GM10248 (cell line): ENCODE results near the gene ZNF425.

Source experiments
- CTCF ChIA-PET: fragments of 300-600 bp; sonication (Branson Sonifier 250); formaldehyde crosslinking; extraction: SDS; loops from one replicate; lab custom pipeline; 2021; ENCODE audit warnings: antibody characterized with exemption; lab: Yijun Ruan, JAX
- POLR2A ChIA-PET: fragments of 350-650 bp; sonication (Branson Sonifier 250); formaldehyde crosslinking; extraction: SDS; loops from one replicate; lab custom pipeline; 2020; ENCODE audit warnings: antibody characterized with exemption; lab: Yijun Ruan, JAX
- DNase-seq: peaks from one replicate; pipeline ENCODE4 v3.0.0; 2012; ENCODE audit errors: extremely low spot score
- CTCF ChIP-seq: IDR thresholded peaks from 2 replicates; pipeline ENCODE4 v1.5.1; 2012; ENCODE audit warnings: mild to moderate bottlenecking, low read depth; ENCODE audit errors: extremely low read depth, missing control alignments, control extremely low read depth

ZNF425 gene

DNA sequence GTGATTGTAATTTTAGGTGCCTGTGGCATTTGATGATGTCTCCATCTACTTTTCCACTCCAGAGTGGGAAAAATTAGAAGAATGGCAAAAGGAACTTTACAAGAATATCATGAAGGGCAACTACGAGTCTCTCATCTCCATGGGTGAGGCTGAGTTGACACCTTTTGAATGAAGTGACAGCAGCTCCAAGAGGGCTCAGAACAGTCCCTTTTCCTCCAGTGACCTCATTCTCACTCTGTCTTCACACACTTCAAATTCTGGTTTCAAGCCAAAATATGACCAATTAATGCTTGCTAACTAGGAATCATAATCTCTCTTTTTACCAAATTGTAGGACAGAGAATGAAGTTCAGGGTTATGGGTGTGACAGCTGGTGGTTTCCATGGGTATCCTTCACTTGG lies 40.0 kb upstream of the ZNF425 start:
- POLR2A ChIA-PET: no interaction called here
- CTCF ChIA-PET: interaction anchor here (1.0 to 2.8 kb wide), 11 partner anchors 13 to 143 kb away, joined by 3 to 13 read pairs (median 3); partner anchors contain the start of genes ZNF398 and ZNF425
- no peak for DNase-seq
- no peak for TF ChIP-seq CTCF

DNA sequence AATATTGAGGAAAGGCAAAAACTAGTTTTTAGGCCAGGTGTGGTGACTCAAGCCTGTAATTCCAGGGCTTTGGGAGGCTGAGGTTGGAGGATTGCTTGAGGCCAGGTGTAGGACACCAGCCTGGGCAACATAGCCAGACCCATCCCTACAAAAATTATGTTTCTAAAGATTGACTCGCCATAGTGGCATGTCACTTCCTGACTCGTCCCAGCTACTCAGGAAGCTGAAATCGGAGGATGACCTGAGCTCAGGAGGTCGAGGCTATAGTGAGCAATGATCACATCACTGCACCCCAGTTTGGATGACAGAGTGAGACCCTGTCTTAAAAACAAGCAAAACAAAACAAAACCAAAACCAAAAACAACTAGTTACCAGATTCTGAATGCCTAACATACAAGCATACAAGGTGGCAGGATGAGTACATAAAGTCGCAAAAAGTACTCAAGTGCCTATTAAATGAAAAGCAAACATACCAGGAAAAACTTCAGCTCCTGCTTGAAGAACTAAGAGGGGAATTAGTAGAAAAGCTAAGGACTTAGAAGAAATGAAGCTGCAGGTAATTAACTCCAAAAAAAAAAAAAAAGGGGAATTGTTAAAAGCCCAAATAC lies 35.2 kb upstream of the ZNF425 start:
- POLR2A ChIA-PET: no interaction called here
- CTCF ChIA-PET: interaction anchor here (1.2 to 2.2 kb wide), 3 partner anchors 8 to 22 kb away, joined by 3 to 7 read pairs (median 6); partner anchors contain the start of gene ZNF398
- no peak for TF ChIP-seq CTCF
- no peak for DNase-seq

DNA sequence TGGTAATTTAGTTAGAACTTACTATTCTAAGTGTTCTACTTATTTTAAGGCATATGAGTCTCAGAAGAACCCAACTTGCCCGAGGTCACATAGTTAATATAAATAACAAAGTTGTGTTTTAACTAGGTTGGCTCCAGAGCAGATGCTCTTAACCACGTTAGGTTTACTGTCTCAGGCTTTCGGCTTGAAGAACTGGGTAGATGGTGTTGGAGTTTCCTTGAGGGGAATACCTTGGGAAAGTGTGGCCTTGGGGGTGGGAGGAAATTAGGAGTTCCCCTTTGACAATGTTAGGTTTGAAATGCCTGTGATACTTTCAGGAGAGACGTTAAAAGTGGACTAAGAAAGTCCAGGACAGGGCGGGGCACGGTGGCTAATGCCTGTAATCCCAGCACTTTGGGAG lies 30.8 kb upstream of the ZNF425 start:
- TF ChIP-seq CTCF: no peak
- POLR2A ChIA-PET: no interaction called here
- CTCF ChIA-PET: interaction anchor here (1.9 kb wide), 1 partner anchor 8 kb away, joined by 5 read pairs; no protein-coding TSS in a partner anchor
- no peak for DNase-seq

- no peak for TF ChIP-seq CTCF
- ChIA-PET CTCF (no interaction called here), POLR2A (no interaction called here)
- no peak for DNase-seq
Observed at GRCh38 chr7:149154056-149154455, 27.9 kb upstream of the ZNF425 start.

DNA sequence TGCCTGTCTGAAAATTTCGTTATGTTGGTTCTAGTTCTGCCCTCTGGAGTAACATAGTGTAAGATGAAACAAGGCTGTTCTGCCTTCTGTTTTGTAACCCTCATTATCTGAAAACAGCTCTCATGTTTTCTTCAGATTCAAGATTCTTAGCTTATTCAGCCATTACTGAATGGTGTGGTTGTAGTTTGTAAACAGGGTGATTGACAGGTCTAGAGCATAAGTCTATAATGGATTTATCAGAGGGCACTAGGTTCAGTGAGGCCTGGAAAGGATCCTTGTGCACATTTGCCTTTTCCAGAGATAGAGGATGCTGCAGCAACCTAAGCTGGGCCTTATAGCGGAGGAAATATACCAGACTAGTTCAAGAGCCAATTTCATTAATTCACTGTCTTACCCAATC lies 27.2 kb upstream of the ZNF425 start:
- DNase-seq: no peak
- TF ChIP-seq CTCF: no peak
- ChIA-PET CTCF (interaction anchor here (1.0 to 1.7 kb wide), 5 partner anchors 9 to 148 kb away, joined by 3 to 6 read pairs (median 3); partner anchors contain the start of gene ZNF783), POLR2A (no interaction called here)

DNA sequence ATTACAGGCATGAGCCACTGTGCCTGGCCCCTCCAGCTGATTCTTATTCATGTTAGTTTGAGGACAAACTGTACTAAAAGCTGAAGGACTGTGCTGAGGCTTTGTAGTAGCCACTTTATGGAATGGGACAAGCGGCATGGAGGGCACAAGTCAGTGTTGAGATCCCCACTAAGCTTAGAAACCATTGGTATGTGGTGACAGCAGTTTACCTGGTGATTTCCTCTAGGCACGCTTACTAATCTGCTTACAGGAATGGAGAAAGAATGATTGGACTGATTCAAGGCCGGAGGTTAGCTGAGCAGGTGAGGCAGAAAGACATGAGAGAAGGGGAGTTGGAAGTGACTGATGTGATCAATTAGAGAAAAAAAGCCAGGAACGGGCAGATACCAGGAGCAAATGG lies 24.9 kb upstream of the ZNF425 start:
- ChIA-PET POLR2A (no interaction called here), CTCF (interaction anchor here (0.7 to 7.0 kb wide), 5 partner anchors 12 to 44 kb away, joined by 3 to 63 read pairs (median 4); partner anchors contain the start of genes ZNF282 and ZNF425)
- TF ChIP-seq CTCF: no peak
- DNase-seq: no peak
